MM.1S (cell line): ENCODE data around the gene CYTH3.

Source experiments
- DNase-seq: peaks from one replicate; pipeline ENCODE4 v3.0.0-alpha.2; 2015
- H2AFZ ChIP-seq: fragments of 300-600 bp; sonication (generic); 2 replicates; pipeline ENCODE4 v1.6.0; 2016; ENCODE audit warnings: antibody characterized with exemption, low read length
- H3F3A ChIP-seq: fragments of 300-600 bp; sonication (generic); 2 replicates; pipeline ENCODE4 v1.6.1; 2016; ENCODE audit warnings: mild to moderate bottlenecking, antibody characterized with exemption, low read length, moderate library complexity, mixed read lengths; ENCODE audit not compliant: insufficient read depth
- H3K27ac ChIP-seq: fragments of 300-600 bp; sonication (generic); 2 replicates; pipeline ENCODE4 v1.5.1; 2016; ENCODE audit warnings: mild to moderate bottlenecking, low read length
- H3K27me3 ChIP-seq: fragments of 300-600 bp; sonication (generic); replicated peaks from 2 replicates; pipeline ENCODE4 v1.6.0; 2016; ENCODE audit warnings: low read length; ENCODE audit not compliant: insufficient read depth
- H3K36me3 ChIP-seq: fragments of 300-600 bp; sonication (generic); replicated peaks from 2 replicates; pipeline ENCODE4 v1.6.1; 2016; ENCODE audit warnings: mild to moderate bottlenecking, low read length, mixed read lengths; ENCODE audit not compliant: insufficient read depth
- H3K4me1 ChIP-seq: fragments of 300-600 bp; sonication (generic); 2 replicates; pipeline ENCODE4 v1.6.1; 2016; ENCODE audit warnings: low read length, mixed read lengths
- H3K4me2 ChIP-seq: fragments of 300-600 bp; sonication (generic); 2 replicates; pipeline ENCODE4 v1.6.0; 2016; ENCODE audit warnings: low read depth, low read length
- H3K4me3 ChIP-seq: fragments of 300-600 bp; sonication (generic); 2 replicates; pipeline ENCODE4 v1.5.1; 2016; ENCODE audit warnings: low read length, mixed read lengths
- H3K79me2 ChIP-seq: fragments of 300-600 bp; sonication (generic); 2 replicates; pipeline ENCODE4 v1.6.1; 2016; ENCODE audit warnings: mixed run types, low read length, mixed read lengths
- H3K9ac ChIP-seq: fragments of 300-600 bp; sonication (generic); 2 replicates; pipeline ENCODE4 v1.6.1; 2016; ENCODE audit warnings: low read length, mixed read lengths
- H3K9me2 ChIP-seq: fragments of 300-600 bp; sonication (generic); replicated peaks from 2 replicates; pipeline ENCODE4 v1.6.1; 2016; ENCODE audit warnings: mild to moderate bottlenecking, low read length, mixed read lengths; ENCODE audit not compliant: insufficient read depth
- H3K9me3 ChIP-seq: fragments of 300-600 bp; sonication (generic); replicated peaks from 2 replicates; pipeline ENCODE4 v1.6.1; 2016; ENCODE audit warnings: mild to moderate bottlenecking, low read length, mixed read lengths; ENCODE audit not compliant: insufficient read depth
- H4K20me1 ChIP-seq: fragments of 300-600 bp; sonication (generic); 2 replicates; pipeline ENCODE4 v1.6.1; 2016; ENCODE audit warnings: mild to moderate bottlenecking, low read length, moderate library complexity, mixed read lengths; ENCODE audit not compliant: insufficient read depth
- EZH2 ChIP-seq: fragments of 300-600 bp; sonication (generic); optimal IDR thresholded peaks from 2 replicates; pipeline ENCODE3; 2017; ENCODE audit warnings: low read depth, mild to moderate bottlenecking, antibody characterized with exemption, low read length, mixed read lengths
- EZH2phosphoT487 ChIP-seq: fragments of 300-600 bp; sonication (generic); IDR thresholded peaks from 2 replicates; pipeline ENCODE4 v1.6.1; 2018; ENCODE audit warnings: antibody characterized with exemption, low read length
- TF ChIP-seq, protein P1 (sequence below): fragments of 300-600 bp; sonication (generic); IDR thresholded peaks from 2 replicates; pipeline ENCODE4 v1.5.1; 2016; ENCODE audit warnings: antibody characterized with exemption, low read length, mixed read lengths

CYTH3 gene

GRCh38 chr7:6116211-6116610, 156.2 kb downstream of the CYTH3 start:
- Histone ChIP-seq H3F3A (peaks cover 21% of the 10 kb centered on the region), H3K4me3 (no peak overlapping the region), H3K9ac (no peak overlapping the region), H3K4me1 (peaks cover 13% of the 10 kb centered on the region; the same call in 1 of the 2 replicates), H3K9me3 (no peaks in the 10 kb centered on the region), H2AFZ (no peak overlapping the region), H3K27me3 (no peaks in the 10 kb centered on the region), H3K4me2 (no peak overlapping the region; the same call in 1 of the 2 replicates), H4K20me1 (no peaks in the 10 kb centered on the region), H3K27ac (no peak overlapping the region), H3K79me2 (peaks cover 66% of the 10 kb centered on the region), H3K36me3 (peaks cover 19% of the 10 kb centered on the region), H3K9me2 (no peaks in the 10 kb centered on the region)
- TF ChIP-seq EZH2 (no peak), EZH2phosphoT487 (no peak)
- TF ChIP-seq, protein P1, sequence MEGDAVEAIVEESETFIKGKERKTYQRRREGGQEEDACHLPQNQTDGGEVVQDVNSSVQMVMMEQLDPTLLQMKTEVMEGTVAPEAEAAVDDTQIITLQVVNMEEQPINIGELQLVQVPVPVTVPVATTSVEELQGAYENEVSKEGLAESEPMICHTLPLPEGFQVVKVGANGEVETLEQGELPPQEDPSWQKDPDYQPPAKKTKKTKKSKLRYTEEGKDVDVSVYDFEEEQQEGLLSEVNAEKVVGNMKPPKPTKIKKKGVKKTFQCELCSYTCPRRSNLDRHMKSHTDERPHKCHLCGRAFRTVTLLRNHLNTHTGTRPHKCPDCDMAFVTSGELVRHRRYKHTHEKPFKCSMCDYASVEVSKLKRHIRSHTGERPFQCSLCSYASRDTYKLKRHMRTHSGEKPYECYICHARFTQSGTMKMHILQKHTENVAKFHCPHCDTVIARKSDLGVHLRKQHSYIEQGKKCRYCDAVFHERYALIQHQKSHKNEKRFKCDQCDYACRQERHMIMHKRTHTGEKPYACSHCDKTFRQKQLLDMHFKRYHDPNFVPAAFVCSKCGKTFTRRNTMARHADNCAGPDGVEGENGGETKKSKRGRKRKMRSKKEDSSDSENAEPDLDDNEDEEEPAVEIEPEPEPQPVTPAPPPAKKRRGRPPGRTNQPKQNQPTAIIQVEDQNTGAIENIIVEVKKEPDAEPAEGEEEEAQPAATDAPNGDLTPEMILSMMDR, result no peak
- no peak for DNase-seq
